Mesodermal cell (in vitro differentiated cells): Measurements from ENCODE around the gene PPIC.

Experiments
- H3K27ac ChIP-seq: 2 replicates; pipeline ENCODE4 v1.7.0; 2013; ENCODE audit warnings: mild to moderate bottlenecking, low read depth, low read length, moderate library complexity; ENCODE audit not compliant: severe bottlenecking
- H3K36me3 ChIP-seq: 2 replicates; pipeline ENCODE4 v1.7.1; 2013; ENCODE audit warnings: mild to moderate bottlenecking, low read length, moderate library complexity; ENCODE audit not compliant: control insufficient read depth, insufficient read depth
- H3K4me1 ChIP-seq: one replicate; pipeline ENCODE4 v1.7.1; 2013; ENCODE audit warnings: mild to moderate bottlenecking, low read length; ENCODE audit not compliant: insufficient read depth, control insufficient read depth, poor library complexity, severe bottlenecking
- H3K4me3 ChIP-seq: 2 replicates; pipeline ENCODE4 v1.7.0; 2013; ENCODE audit warnings: low read length, control low read depth, mild to moderate bottlenecking; ENCODE audit not compliant: insufficient read depth, poor library complexity, severe bottlenecking; ENCODE audit errors: extremely low read depth
- H3K9me3 ChIP-seq: 2 replicates; pipeline ENCODE4 v1.7.1; 2013; ENCODE audit warnings: mild to moderate bottlenecking, low read length, moderate library complexity; ENCODE audit not compliant: control insufficient read depth
- WGBS, 2 experiments: methylation state at CpG; one replicate each; pipeline ENCODE4 v1.1.5; 2013; ENCODE audit warnings: missing lambda C conversion rate in 2 of 2; ENCODE audit not compliant: insufficient coverage in 2 of 2; 5-methylcytosine and 5-hydroxymethylcytosine counted together

Gene PPIC

DNA sequence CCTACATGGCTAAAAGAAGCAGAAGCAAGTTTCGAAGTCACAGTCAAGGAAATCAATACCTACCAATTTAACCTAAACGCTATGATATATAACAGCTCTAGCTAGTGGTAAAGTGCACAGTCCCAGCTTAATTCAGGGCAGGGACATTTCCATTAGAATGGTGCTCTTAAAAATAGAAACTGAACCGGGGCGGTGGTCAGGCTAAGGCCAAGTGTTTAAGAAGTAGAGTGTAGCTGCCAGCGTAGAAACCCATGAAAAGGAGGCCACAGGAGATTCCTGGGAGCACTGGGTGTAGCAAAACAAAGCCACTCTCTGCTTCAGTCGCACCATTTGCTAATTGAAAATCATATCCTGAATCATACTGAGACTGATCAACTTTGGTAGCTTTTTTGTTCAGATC lies 28.8 kb downstream of the PPIC start:
- Histone ChIP-seq H3K4me1 (no peaks in the 10 kb centered on the region), H3K9me3 (no peaks in the 10 kb centered on the region), H3K4me3 (no peak overlapping the region), H3K36me3 (peaks cover 9% of the 10 kb centered on the region), H3K27ac (no peak overlapping the region)
- 77 to 95% methylated on average over 4 of the region's 6 CpGs for WGBS, 2 experiments

GRCh38 chr5:123007182-123007581 lies 29.3 kb downstream of the PPIC start:
- H3K4me1 ChIP-seq = no peaks in the 10 kb centered on the region
- 88 to 97% methylated on average over 4 to 5 of the region's 6 CpGs for WGBS, 2 experiments
- no peak overlapping the region for H3K4me3 ChIP-seq
- peak overlapping the region; percentile 37 for H3K27ac ChIP-seq
- H3K9me3 ChIP-seq = no peaks in the 10 kb centered on the region
- peaks cover 9% of the 10 kb centered on the region for H3K36me3 ChIP-seq

DNA sequence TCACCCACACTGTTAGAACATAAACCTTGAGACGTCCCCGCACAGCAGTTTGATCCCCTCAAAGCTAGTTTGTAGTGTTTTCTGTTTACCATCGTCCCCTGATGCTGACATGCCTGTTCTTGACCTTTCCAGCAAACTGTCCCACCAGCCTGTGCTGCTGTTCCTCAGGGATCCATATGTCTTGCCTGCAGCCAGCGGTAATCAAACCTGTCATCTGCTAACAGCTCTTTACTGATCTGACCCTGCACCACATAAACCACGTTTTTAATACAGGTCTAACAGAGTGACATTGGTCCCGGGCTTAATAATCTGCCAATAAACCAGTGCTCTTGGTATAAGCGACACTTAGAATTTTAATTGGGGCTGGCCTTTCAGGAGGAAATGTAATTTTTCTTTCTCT lies 34.7 kb downstream of the PPIC start:
- WGBS, 2 experiments = 87 to 100% methylated on average over 4 to 7 of the region's 7 CpGs
- no peak overlapping the region for H3K4me3 ChIP-seq

GRCh38 chr5:123000731-123001130 lies 35.8 kb downstream of the PPIC start:
- H3K27ac ChIP-seq = no peak overlapping the region
- no peaks in the 10 kb centered on the region for H3K36me3 ChIP-seq
- no peaks in the 10 kb centered on the region for H3K9me3 ChIP-seq
- no CpG with 5 or more reads among the region's 1 CpG for WGBS, 2 experiments
- H3K4me3 ChIP-seq = no peak overlapping the region
- no peaks in the 10 kb centered on the region for H3K4me1 ChIP-seq

More for the DNA sequence above, 34.7 kb downstream of the PPIC start:
- H3K36me3 ChIP-seq = peaks cover 5% of the 10 kb centered on the region
- H3K4me1 ChIP-seq = no peaks in the 10 kb centered on the region
- no peaks in the 10 kb centered on the region for H3K9me3 ChIP-seq
- no peak overlapping the region for H3K27ac ChIP-seq

- no peaks in the 10 kb centered on the region for H3K4me1 ChIP-seq
- no peak overlapping the region for H3K27ac ChIP-seq
- no peaks in the 10 kb centered on the region for H3K9me3 ChIP-seq
- 24 to 30% methylated on average over 5 to 7 of the region's 10 CpGs for WGBS, 2 experiments
- H3K36me3 ChIP-seq = no peaks in the 10 kb centered on the region
- no peak overlapping the region for H3K4me3 ChIP-seq
Measured at GRCh38 chr5:122999947-123000563, 36.5 kb downstream of the PPIC start.

DNA sequence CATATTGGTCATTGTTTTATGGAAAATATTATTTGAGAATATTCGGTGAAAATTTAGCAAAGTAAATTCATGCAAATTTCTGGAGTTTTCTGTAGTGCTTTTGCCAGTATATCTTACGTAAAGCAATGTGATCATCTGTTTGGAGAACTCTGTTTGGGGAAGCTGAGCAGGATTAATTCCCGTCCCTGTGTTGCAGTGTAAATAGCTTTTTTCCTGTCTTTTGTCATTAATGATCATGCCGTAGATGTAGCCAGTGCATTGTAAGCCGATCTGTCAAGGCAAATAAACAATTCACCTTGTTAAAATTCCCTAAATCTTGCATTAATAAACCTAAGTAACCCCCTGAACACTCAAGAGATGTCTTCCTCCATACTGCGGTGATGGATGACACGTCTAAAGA lies 39.2 kb downstream of the PPIC start:
- Histone ChIP-seq H3K27ac (no peak overlapping the region), H3K4me1 (no peaks in the 10 kb centered on the region), H3K9me3 (no peaks in the 10 kb centered on the region), H3K4me3 (no peak overlapping the region), H3K36me3 (no peaks in the 10 kb centered on the region)
- WGBS, 2 experiments = 48 to 56% methylated on average over 3 to 5 of the region's 7 CpGs

- WGBS, 2 experiments = 85 to 89% methylated on average over 2 of the region's 3 CpGs
Measured at GRCh38 chr5:122996091-122996490, 40.4 kb downstream of the PPIC start.

DNA sequence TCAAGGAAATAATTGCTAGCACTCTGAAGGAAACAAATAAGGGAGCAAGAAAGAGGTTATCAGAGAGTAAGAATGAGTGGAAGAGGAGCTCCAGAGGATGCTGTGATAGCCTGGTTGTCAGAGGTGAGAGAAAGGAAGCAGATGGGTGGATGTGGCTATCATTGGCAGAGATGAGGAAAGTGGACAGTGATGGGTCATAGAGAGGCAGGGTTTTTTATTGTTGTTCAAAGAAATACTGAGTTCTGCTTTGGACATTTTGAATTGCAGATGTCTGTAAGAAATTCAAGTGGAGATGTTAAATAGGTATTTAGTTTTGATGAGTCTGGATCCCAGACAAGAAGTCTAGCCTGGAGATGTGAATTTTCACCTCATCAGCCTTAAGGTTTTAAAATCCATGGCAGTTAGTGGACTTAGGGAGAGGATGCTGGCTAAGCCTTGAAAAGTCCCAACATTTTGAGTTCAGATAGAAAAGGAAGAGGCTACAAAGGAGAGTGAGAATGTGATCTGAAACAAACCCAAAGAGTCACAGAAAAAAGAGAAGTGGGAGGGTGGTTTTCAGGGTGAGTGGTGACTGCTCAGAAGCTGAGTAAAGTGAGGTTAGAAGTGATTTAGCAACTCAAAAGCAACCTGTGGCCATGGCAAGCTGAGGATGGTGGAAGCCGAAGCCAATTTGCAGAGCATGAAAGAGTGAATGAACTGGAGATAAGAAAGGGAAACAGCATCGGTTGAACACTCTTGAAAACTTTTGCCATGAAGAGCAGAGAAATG lies 50.4 kb downstream of the PPIC start:
- Histone ChIP-seq H3K4me1 (no peaks in the 10 kb centered on the region), H3K27ac (no peak overlapping the region), H3K4me3 (no peak overlapping the region), H3K36me3 (no peaks in the 10 kb centered on the region), H3K9me3 (no peaks in the 10 kb centered on the region)
- 92% methylated on average over 2 of the region's 2 CpGs for WGBS, 2 experiments

More at GRCh38 chr5:122996091-122996490, 40.4 kb downstream of the PPIC start:
- no peaks in the 10 kb centered on the region for H3K9me3 ChIP-seq
- H3K4me1 ChIP-seq = no peaks in the 10 kb centered on the region
- no peaks in the 10 kb centered on the region for H3K36me3 ChIP-seq
- no peak overlapping the region for H3K27ac ChIP-seq
- H3K4me3 ChIP-seq = no peak overlapping the region

DNA sequence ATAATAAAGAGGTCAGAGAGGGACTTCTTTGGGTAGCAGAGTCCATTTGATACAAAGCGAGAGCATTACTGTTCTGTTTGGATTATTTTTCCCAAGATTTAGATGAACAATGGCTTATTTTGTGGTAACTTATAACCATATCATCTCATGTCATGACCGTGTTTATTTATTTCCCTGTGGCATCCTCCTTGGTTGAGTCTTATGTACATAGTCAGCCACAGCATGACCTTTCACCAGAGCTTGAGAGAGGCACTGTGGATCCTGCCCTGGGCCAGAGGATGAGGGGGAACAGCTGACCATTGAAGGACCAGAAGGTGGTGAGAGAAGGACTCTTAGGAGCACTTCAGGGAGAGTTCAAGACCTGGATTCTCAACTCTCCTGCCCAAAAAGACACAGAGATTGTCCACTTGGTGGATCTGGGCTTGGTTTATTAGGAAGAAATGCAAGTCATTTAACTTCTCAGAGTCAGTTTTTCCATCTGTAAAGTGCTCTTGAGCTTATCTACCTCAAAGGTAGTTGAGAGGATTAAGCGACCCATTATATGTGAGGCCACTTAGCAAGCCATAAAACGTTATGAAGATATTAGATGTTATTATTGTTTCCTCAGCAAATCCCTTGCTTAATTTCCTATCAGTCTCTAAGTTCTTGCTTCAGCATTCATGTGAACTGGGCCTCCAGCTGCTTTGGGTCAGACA lies 51.4 kb downstream of the PPIC start:
- 100% methylated on average over 1 of the region's 4 CpGs; no CpG with 5 or more reads in 1 of the 2 experiments for WGBS, 2 experiments
- Histone ChIP-seq H3K4me1 (no peaks in the 10 kb centered on the region), H3K27ac (no peak overlapping the region), H3K36me3 (no peaks in the 10 kb centered on the region), H3K4me3 (no peak overlapping the region), H3K9me3 (no peaks in the 10 kb centered on the region)

GRCh38 chr5:122984425-122984824 lies 52.1 kb downstream of the PPIC start:
- H3K4me3 ChIP-seq = no peak overlapping the region
- WGBS, 2 experiments = 83% methylated on average over 2 of the region's 3 CpGs; no CpG with 5 or more reads in 1 of the 2 experiments
- H3K4me1 ChIP-seq = no peaks in the 10 kb centered on the region
- no peaks in the 10 kb centered on the region for H3K36me3 ChIP-seq
- no peak overlapping the region for H3K27ac ChIP-seq
- H3K9me3 ChIP-seq = no peaks in the 10 kb centered on the region
